PC-9 (cell line): ENCODE measurements around the gene USP35. TPM values are rescaled to one million over a fixed set of nuclear protein-coding genes. Genes with fewer than 3 reads are reported as not detected.

Experiments used
- BruUV-seq: library from RNA; stranded (reverse); fragments of 400-500 nt; replicated peaks from 2 replicates; lab custom pipeline; 2021; lab: Mats Ljungman, UMichigan
- CTCF ChIA-PET: fragments of 300-600 bp; sonication (Branson Sonifier 250); formaldehyde crosslinking; loops from one replicate; lab custom pipeline; 2022; ENCODE audit warnings: antibody characterized with exemption; lab: Charles Lee
- POLR2A ChIA-PET: fragments of 300-600 bp; sonication (Branson Sonifier 250); formaldehyde crosslinking; loops from one replicate; lab custom pipeline; 2022; ENCODE audit warnings: antibody characterized with exemption; ENCODE audit not compliant: unreplicated experiment; lab: Charles Lee
- DNase-seq, 2 experiments: peaks; one replicate each; pipeline versions ENCODE4 v3.0.0 to v3.0.0-alpha.2; 2015 to 2022; ENCODE audit warnings: mixed read lengths in 1 of 2
- H2AFZ ChIP-seq: fragments of 200-600 bp; sonication (generic); 2 replicates; pipeline ENCODE4 v1.8.1; 2017; ENCODE audit warnings: antibody characterized with exemption
- H3F3A ChIP-seq: fragments of 200-600 bp; sonication (generic); 2 replicates; pipeline ENCODE4 v1.8.1; 2017; ENCODE audit warnings: antibody characterized with exemption, mild to moderate bottlenecking, low read depth; ENCODE audit not compliant: insufficient read depth
- H3K27ac ChIP-seq: fragments of 200-600 bp; sonication (generic); 2 replicates; pipeline ENCODE4 v1.6.1; 2016; ENCODE audit warnings: mixed run types
- H3K27me3 ChIP-seq: fragments of 200-600 bp; sonication (generic); 2 replicates; pipeline ENCODE4 v1.6.1; 2016; ENCODE audit warnings: low read depth, mixed run types; ENCODE audit not compliant: insufficient read depth
- H3K36me3 ChIP-seq: fragments of 200-600 bp; sonication (generic); 2 replicates; pipeline ENCODE4 v1.6.1; 2016; ENCODE audit warnings: low read depth, mixed run types
- H3K4me1 ChIP-seq: fragments of 200-600 bp; sonication (generic); replicated peaks from 2 replicates; pipeline ENCODE4 v1.6.1; 2016; ENCODE audit warnings: mixed run types; ENCODE audit not compliant: insufficient read depth
- H3K4me2 ChIP-seq: fragments of 200-600 bp; sonication (generic); 2 replicates; pipeline ENCODE4 v1.6.1; 2017; ENCODE audit warnings: mixed run types
- H3K4me3 ChIP-seq: fragments of 200-600 bp; sonication (generic); 2 replicates; pipeline ENCODE4 v1.6.1; 2016; ENCODE audit warnings: mixed run types
- H3K79me2 ChIP-seq: fragments of 200-600 bp; sonication (generic); 2 replicates; pipeline ENCODE4 v1.6.1; 2017; ENCODE audit warnings: low read depth, mixed run types
- H3K9me2 ChIP-seq: fragments of 200-600 bp; sonication (generic); 2 replicates; pipeline ENCODE4 v1.8.1; 2017; ENCODE audit warnings: mild to moderate bottlenecking; ENCODE audit not compliant: insufficient read depth
- H3K9me3 ChIP-seq: fragments of 200-600 bp; sonication (generic); 2 replicates; pipeline ENCODE4 v1.8.1; 2016; ENCODE audit warnings: low read depth; ENCODE audit not compliant: insufficient read depth
- H4K20me1 ChIP-seq: fragments of 200-600 bp; sonication (generic); 2 replicates; pipeline ENCODE4 v1.8.1; 2017; ENCODE audit not compliant: insufficient read depth
- EZH2 ChIP-seq: fragments of 200-600 bp; sonication (generic); IDR thresholded peaks from 2 replicates; pipeline ENCODE4 v1.8.0; 2017; ENCODE audit warnings: antibody characterized with exemption, low read depth
- intact Hi-C: fragments of 100-400 bp; cut with micrococcal nuclease; formaldehyde crosslinking; loops from one replicate; pipeline ENCODE4 v1.10.0; 2022; ENCODE audit not compliant: unreplicated experiment
- total RNA-seq: library from RNA; stranded (reverse); gene quantifications from 2 replicates; pipeline ENCODE4 v1.2.3, GENCODE V29; 2021
- TF ChIP-seq, protein P1 (sequence below): fragments of 200-600 bp; sonication (generic); conservative IDR thresholded peaks from 2 replicates; pipeline ENCODE4 v1.6.1; 2017; ENCODE audit warnings: mixed run types, antibody characterized with exemption, mild to moderate bottlenecking, moderate library complexity

The USP35 gene
- total RNA-seq, 1 experiment from 2014 or later, result 13.5 TPM

DNA sequence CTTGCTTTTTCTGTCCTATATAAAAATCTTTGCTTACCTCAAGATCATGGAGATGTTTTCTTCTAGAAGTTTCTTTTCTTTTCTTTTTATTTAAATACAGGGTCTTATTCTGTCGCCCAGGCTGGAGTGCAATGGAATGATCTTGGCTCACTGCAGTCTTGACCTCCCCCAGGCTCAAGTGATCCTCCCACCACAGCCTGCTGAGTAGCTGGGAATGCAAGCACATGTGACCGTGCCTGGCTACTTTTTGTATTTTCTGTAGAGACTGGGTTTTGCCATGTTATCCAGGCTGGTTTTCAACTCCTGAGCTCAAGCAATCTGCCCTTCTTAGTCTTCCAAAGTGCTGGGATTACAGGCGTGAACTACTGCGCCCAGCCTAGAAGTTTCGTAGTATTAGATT, 45.3 kb downstream of the USP35 start:
- TF ChIP-seq, protein P1, sequence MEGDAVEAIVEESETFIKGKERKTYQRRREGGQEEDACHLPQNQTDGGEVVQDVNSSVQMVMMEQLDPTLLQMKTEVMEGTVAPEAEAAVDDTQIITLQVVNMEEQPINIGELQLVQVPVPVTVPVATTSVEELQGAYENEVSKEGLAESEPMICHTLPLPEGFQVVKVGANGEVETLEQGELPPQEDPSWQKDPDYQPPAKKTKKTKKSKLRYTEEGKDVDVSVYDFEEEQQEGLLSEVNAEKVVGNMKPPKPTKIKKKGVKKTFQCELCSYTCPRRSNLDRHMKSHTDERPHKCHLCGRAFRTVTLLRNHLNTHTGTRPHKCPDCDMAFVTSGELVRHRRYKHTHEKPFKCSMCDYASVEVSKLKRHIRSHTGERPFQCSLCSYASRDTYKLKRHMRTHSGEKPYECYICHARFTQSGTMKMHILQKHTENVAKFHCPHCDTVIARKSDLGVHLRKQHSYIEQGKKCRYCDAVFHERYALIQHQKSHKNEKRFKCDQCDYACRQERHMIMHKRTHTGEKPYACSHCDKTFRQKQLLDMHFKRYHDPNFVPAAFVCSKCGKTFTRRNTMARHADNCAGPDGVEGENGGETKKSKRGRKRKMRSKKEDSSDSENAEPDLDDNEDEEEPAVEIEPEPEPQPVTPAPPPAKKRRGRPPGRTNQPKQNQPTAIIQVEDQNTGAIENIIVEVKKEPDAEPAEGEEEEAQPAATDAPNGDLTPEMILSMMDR, result no peak
- no peak for TF ChIP-seq EZH2
- no peaks in the 10 kb centered on the region for H4K20me1 ChIP-seq
- no peaks in the 10 kb centered on the region for H3K4me1 ChIP-seq
- intact Hi-C loops, result no loop called here
- H3F3A ChIP-seq, result no peaks in the 10 kb centered on the region
- no peak for DNase-seq
- ChIA-PET CTCF (no interaction called here), POLR2A (no interaction called here)
- no peaks in the 10 kb centered on the region for H3K9me2 ChIP-seq
- no peaks in the 10 kb centered on the region; the same call in 1 of the 2 replicates for H3K9me3 ChIP-seq
- no peak overlapping the region for H3K4me2 ChIP-seq
- no peaks in the 10 kb centered on the region for H3K27me3 ChIP-seq
- no peak overlapping the region for H3K4me3 ChIP-seq
- H2AFZ ChIP-seq, result no peak overlapping the region
- H3K27ac ChIP-seq, result no peak overlapping the region
- no peaks in the 10 kb centered on the region for H3K36me3 ChIP-seq
- H3K79me2 ChIP-seq, result no peaks in the 10 kb centered on the region
- BruUV-seq, result no TSS peak

- H4K20me1 ChIP-seq, result no peaks in the 10 kb centered on the region
- no peak for DNase-seq
- H3F3A ChIP-seq, result no peaks in the 10 kb centered on the region
- peaks cover 9% of the 10 kb centered on the region; the same call in 1 of the 2 replicates for H3K9me3 ChIP-seq
- no peaks in the 10 kb centered on the region for H3K4me1 ChIP-seq
- H3K9me2 ChIP-seq, result no peaks in the 10 kb centered on the region
- ChIA-PET CTCF (interaction anchor here (0.6 kb wide), 1 partner anchor 124 kb away, joined by 7 read pairs; no protein-coding TSS in a partner anchor), POLR2A (interaction anchor here (0.7 kb wide), 1 partner anchor 551 kb away, joined by 4 read pairs; no protein-coding TSS in a partner anchor)
- H3K4me2 ChIP-seq, result no peak overlapping the region
- intact Hi-C loops, result no loop called here
- H3K36me3 ChIP-seq, result no peaks in the 10 kb centered on the region
- no TSS peak for BruUV-seq
- H3K79me2 ChIP-seq, result no peaks in the 10 kb centered on the region
- H3K4me3 ChIP-seq, result no peak overlapping the region
- H3K27ac ChIP-seq, result no peak overlapping the region
- no peaks in the 10 kb centered on the region for H3K27me3 ChIP-seq
- no peak overlapping the region for H2AFZ ChIP-seq
- TF ChIP-seq, protein P1, result no peak
- no peak for TF ChIP-seq EZH2
These were observed 48.8 kb downstream of the USP35 start for GRCh38 chr11:78237293-78238046.

GRCh38 chr11:78239781-78240180, 51.1 kb downstream of the USP35 start:
- Histone ChIP-seq H3K27ac (no peak overlapping the region), H3K27me3 (no peaks in the 10 kb centered on the region), H3F3A (no peaks in the 10 kb centered on the region), H3K79me2 (no peaks in the 10 kb centered on the region), H3K4me2 (no peak overlapping the region), H3K36me3 (no peaks in the 10 kb centered on the region), H3K4me1 (no peaks in the 10 kb centered on the region), H3K4me3 (no peak overlapping the region), H3K9me2 (no peaks in the 10 kb centered on the region), H2AFZ (no peak overlapping the region), H4K20me1 (no peaks in the 10 kb centered on the region), H3K9me3 (peaks cover 9% of the 10 kb centered on the region; the same call in 1 of the 2 replicates)
- CTCF ChIA-PET, result interaction anchor here (0.6 kb wide), 1 partner anchor 70 kb away, joined by 6 read pairs; no protein-coding TSS in a partner anchor
- BruUV-seq, result no TSS peak
- DNase-seq, result no peak
- POLR2A ChIA-PET, result no interaction called here
- intact Hi-C loops, result no loop called here
- no peak for TF ChIP-seq EZH2
- TF ChIP-seq, protein P1, result no peak
